Hepatocyte (in vitro differentiated cells): ENCODE measurements around the gene TMEM176B. TPM values are rescaled to one million over a fixed set of nuclear protein-coding genes. Genes with fewer than 3 reads are reported as not detected.

Experiments used
- DNase-seq: peaks from one replicate; pipeline ENCODE4 v3.0.0-alpha.2; 2016; ENCODE audit warnings: low spot score
- H2AFZ ChIP-seq: fragments of 200-600 bp; sonication (generic); 2 replicates; pipeline ENCODE4 v1.6.0; 2016; ENCODE audit warnings: antibody characterized with exemption, mild to moderate bottlenecking
- H3K27ac ChIP-seq: fragments of 200-600 bp; sonication (generic); 2 replicates; pipeline ENCODE4 v1.5.1; 2016; ENCODE audit warnings: mild to moderate bottlenecking
- H3K27me3 ChIP-seq: fragments of 200-600 bp; sonication (generic); 2 replicates; pipeline ENCODE4 v1.6.1; 2016
- H3K36me3 ChIP-seq: fragments of 200-600 bp; sonication (generic); replicated peaks from 2 replicates; pipeline ENCODE4 v1.5.1; 2016; ENCODE audit warnings: low read depth; ENCODE audit not compliant: insufficient read depth
- H3K4me1 ChIP-seq: fragments of 200-600 bp; sonication (generic); 2 replicates; pipeline ENCODE4 v1.5.1; 2016; ENCODE audit warnings: mild to moderate bottlenecking, moderate library complexity; ENCODE audit not compliant: insufficient read depth
- H3K4me2 ChIP-seq: fragments of 200-600 bp; sonication (generic); 2 replicates; pipeline ENCODE4 v1.6.0; 2016
- H3K4me3 ChIP-seq: fragments of 200-600 bp; sonication (generic); 2 replicates; pipeline ENCODE4 v1.5.1; 2016; ENCODE audit warnings: mild to moderate bottlenecking
- H3K79me2 ChIP-seq: fragments of 200-600 bp; sonication (generic); 2 replicates; pipeline ENCODE4 v1.6.0; 2017; ENCODE audit warnings: mild to moderate bottlenecking
- H3K9me2 ChIP-seq: fragments of 200-600 bp; sonication (generic); replicated peaks from 2 replicates; pipeline ENCODE4 v1.6.0; 2017; ENCODE audit warnings: mild to moderate bottlenecking; ENCODE audit not compliant: insufficient read depth
- H3K9me3 ChIP-seq: fragments of 200-600 bp; sonication (generic); 2 replicates; pipeline ENCODE4 v1.5.1; 2016; ENCODE audit warnings: low read depth, mild to moderate bottlenecking
- H4K20me1 ChIP-seq: fragments of 200-600 bp; sonication (generic); 2 replicates; pipeline ENCODE4 v1.6.0; 2016; ENCODE audit warnings: mild to moderate bottlenecking; ENCODE audit not compliant: insufficient read depth, poor library complexity, severe bottlenecking
- EZH2 ChIP-seq: fragments of 200-600 bp; sonication (generic); IDR thresholded peaks from 2 replicates; pipeline ENCODE4 v1.6.1; 2016; ENCODE audit warnings: antibody characterized with exemption, mild to moderate bottlenecking, borderline replicate concordance
- EZH2phosphoT487 ChIP-seq: fragments of 200-600 bp; sonication (generic); IDR thresholded peaks from one replicate; pipeline ENCODE4 v1.6.1; 2018; ENCODE audit warnings: antibody characterized with exemption, mild to moderate bottlenecking, low read depth, moderate library complexity; ENCODE audit not compliant: unreplicated experiment, severe bottlenecking
- WGBS: methylation state at CpG from one replicate; pipeline ENCODE4 v1.1.6; 2016; ENCODE audit warnings: low lambda C conversion rate; ENCODE audit errors: missing lambda C conversion rate; 5-methylcytosine and 5-hydroxymethylcytosine counted together
- polyA plus RNA-seq: library from polyadenylated mRNA; unstranded; fragments of >200 nt; fragmentation: Nextera tagmentation; extraction: Ambion mirVana; gene quantifications from 2 replicates; pipeline ENCODE4 v1.2.1, GENCODE V29; 2016
- total RNA-seq: library from RNA; depleted of rRNA; stranded (reverse); fragments of >200 nt; gene quantifications from 2 replicates; pipeline ENCODE4 v1.2.3, GENCODE V29; 2014
- TF ChIP-seq, protein P1 (sequence below): fragments of 200-600 bp; sonication (generic); IDR thresholded peaks from 2 replicates; pipeline ENCODE4 v1.5.1; 2016; ENCODE audit warnings: antibody characterized with exemption, mild to moderate bottlenecking; ENCODE audit not compliant: poor library complexity

Gene TMEM176B
- total and polyA plus RNA-seq, 2 experiments from 2014 or later = 200 to 204 TPM

DNA sequence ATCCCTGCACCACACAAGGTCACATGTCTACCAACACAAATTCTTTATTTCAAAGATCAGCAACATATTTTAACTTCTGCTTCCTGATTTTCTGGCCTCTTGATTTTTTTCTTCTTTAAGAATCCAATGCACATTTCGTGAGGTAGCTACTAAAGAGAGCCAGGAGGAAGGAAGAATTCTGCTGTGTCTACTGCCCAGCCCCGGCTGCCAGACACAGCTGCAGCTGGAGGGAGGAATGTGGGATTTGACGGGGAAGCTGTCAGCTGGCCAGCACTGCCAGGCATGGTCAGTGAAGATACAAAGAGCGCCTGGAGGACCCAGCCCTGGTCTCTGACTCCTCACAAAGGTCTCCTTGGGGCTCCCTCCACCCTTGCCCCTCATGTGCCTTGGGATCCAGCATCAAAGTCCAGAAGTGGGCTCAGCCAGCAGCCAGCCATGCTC lies 45.3 kb upstream of the TMEM176B start:
- H3K4me2 ChIP-seq = no peak overlapping the region
- no peaks in the 10 kb centered on the region for H3K36me3 ChIP-seq
- no peaks in the 10 kb centered on the region for H3K4me1 ChIP-seq
- H4K20me1 ChIP-seq = no peaks in the 10 kb centered on the region
- H3K4me3 ChIP-seq = no peak overlapping the region
- H3K9me2 ChIP-seq = no peaks in the 10 kb centered on the region
- H3K27me3 ChIP-seq = no peaks in the 10 kb centered on the region
- H3K9me3 ChIP-seq = no peaks in the 10 kb centered on the region
- H2AFZ ChIP-seq = no peak overlapping the region
- H3K27ac ChIP-seq = no peak overlapping the region
- WGBS = 31% methylated on average over 4 of the region's 4 CpGs
- peak; percentile 32 for DNase-seq
- TF ChIP-seq EZH2 = no peak
- TF ChIP-seq, protein P1, sequence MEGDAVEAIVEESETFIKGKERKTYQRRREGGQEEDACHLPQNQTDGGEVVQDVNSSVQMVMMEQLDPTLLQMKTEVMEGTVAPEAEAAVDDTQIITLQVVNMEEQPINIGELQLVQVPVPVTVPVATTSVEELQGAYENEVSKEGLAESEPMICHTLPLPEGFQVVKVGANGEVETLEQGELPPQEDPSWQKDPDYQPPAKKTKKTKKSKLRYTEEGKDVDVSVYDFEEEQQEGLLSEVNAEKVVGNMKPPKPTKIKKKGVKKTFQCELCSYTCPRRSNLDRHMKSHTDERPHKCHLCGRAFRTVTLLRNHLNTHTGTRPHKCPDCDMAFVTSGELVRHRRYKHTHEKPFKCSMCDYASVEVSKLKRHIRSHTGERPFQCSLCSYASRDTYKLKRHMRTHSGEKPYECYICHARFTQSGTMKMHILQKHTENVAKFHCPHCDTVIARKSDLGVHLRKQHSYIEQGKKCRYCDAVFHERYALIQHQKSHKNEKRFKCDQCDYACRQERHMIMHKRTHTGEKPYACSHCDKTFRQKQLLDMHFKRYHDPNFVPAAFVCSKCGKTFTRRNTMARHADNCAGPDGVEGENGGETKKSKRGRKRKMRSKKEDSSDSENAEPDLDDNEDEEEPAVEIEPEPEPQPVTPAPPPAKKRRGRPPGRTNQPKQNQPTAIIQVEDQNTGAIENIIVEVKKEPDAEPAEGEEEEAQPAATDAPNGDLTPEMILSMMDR = no peak
- TF ChIP-seq EZH2phosphoT487 = no peak
- no peaks in the 10 kb centered on the region for H3K79me2 ChIP-seq

DNA sequence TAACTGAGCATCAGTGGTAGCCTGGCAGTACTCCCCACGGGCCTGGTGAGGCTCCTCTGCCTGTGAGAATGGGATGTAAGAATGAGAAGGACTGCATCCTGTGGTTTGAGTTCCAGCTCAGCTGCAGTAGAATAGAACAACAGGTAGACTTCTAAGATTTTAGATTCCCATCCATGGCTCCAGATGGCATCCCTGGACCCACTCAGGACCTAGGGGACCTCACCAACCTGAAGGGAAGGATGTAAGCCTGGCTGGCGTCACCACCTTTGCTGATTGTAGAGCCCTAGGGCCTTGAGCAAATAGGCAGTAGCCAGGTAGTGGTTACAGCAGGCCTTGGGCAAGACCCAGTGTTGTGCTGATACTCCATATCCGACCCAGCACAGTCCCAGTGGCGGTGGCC lies 42.6 kb upstream of the TMEM176B start:
- Histone ChIP-seq H3K9me2 (no peaks in the 10 kb centered on the region), H4K20me1 (no peaks in the 10 kb centered on the region), H3K4me3 (no peak overlapping the region), H2AFZ (no peak overlapping the region), H3K4me1 (no peaks in the 10 kb centered on the region), H3K9me3 (no peaks in the 10 kb centered on the region), H3K27ac (no peak overlapping the region), H3K4me2 (no peak overlapping the region), H3K36me3 (no peaks in the 10 kb centered on the region), H3K27me3 (no peaks in the 10 kb centered on the region), H3K79me2 (no peaks in the 10 kb centered on the region)
- WGBS = 85% methylated on average over 4 of the region's 4 CpGs
- DNase-seq = no peak
- no peak for TF ChIP-seq EZH2phosphoT487

- H3K27ac ChIP-seq = no peak overlapping the region
- H3K36me3 ChIP-seq = no peaks in the 10 kb centered on the region
- no peaks in the 10 kb centered on the region for H3K27me3 ChIP-seq
- TF ChIP-seq EZH2phosphoT487 (no peak), EZH2 (no peak)
- TF ChIP-seq, protein P1 = no peak
- H3K4me3 ChIP-seq = no peak overlapping the region
- no peak overlapping the region for H2AFZ ChIP-seq
- no peaks in the 10 kb centered on the region for H4K20me1 ChIP-seq
- H3K9me3 ChIP-seq = no peaks in the 10 kb centered on the region
- no peaks in the 10 kb centered on the region for H3K79me2 ChIP-seq
- no peaks in the 10 kb centered on the region for H3K9me2 ChIP-seq
- no peak overlapping the region for H3K4me2 ChIP-seq
- WGBS = 94% methylated on average over 3 of the region's 3 CpGs
- DNase-seq = no peak
- no peaks in the 10 kb centered on the region for H3K4me1 ChIP-seq
Observed at GRCh38 chr7:150842018-150842417, 41.9 kb upstream of the TMEM176B start.

DNA sequence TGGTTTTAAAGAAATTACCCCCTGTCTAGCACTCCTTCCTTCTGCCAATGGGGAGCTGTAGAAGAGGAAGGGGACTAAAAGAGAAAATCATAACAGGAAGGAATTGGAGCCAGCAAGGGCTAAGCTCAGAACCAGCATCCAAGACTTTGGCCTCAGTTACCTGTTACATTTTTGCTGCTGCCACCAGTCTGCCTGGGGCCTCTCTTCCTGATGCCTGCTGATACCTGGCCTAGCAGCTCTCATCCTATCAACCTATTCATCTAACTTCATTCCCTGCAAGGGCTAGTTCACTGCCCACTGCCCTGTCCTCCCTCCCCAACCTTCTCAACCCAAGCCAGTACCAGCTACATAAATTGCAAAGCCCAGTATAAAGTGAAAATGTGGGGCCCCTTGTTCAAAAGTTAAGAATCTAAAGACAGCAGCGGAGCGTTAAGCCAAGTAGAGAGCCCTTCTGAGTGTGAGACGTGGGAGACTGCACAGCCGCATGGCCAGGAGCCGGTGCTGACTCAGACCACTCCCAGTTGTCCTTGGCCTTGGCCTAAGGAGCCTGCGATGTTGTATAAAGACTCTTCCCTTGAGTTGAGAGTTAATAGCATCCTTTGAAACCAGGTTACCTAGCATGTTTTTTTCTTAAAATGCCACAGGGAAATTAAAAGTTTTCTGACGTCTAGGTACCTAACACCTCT lies 38.9 kb upstream of the TMEM176B start:
- no peak overlapping the region for H3K4me2 ChIP-seq
- H3K79me2 ChIP-seq = no peaks in the 10 kb centered on the region
- H3K4me1 ChIP-seq = no peaks in the 10 kb centered on the region
- no peak for DNase-seq
- WGBS = 59% methylated on average over 7 of the region's 7 CpGs
- TF ChIP-seq, protein P1 = no peak
- TF ChIP-seq EZH2phosphoT487 (no peak), EZH2 (no peak)
- H2AFZ ChIP-seq = no peak overlapping the region
- no peaks in the 10 kb centered on the region for H3K9me3 ChIP-seq
- H4K20me1 ChIP-seq = no peaks in the 10 kb centered on the region
- no peaks in the 10 kb centered on the region for H3K9me2 ChIP-seq
- H3K27ac ChIP-seq = no peak overlapping the region
- H3K36me3 ChIP-seq = no peaks in the 10 kb centered on the region
- no peaks in the 10 kb centered on the region for H3K27me3 ChIP-seq
- H3K4me3 ChIP-seq = no peak overlapping the region
